ENCODE data around the gene COQ7. TPM values are rescaled to one million over a fixed set of nuclear protein-coding genes. Genes with fewer than 3 reads are reported as not detected.

COQ7 gene
- total RNA-seq, 3 donors from 2014 or later (not counting 1 experiment from before 2014, with no cell fraction given): 16.3 to 17.9 (median 17.1) TPM

DNA sequence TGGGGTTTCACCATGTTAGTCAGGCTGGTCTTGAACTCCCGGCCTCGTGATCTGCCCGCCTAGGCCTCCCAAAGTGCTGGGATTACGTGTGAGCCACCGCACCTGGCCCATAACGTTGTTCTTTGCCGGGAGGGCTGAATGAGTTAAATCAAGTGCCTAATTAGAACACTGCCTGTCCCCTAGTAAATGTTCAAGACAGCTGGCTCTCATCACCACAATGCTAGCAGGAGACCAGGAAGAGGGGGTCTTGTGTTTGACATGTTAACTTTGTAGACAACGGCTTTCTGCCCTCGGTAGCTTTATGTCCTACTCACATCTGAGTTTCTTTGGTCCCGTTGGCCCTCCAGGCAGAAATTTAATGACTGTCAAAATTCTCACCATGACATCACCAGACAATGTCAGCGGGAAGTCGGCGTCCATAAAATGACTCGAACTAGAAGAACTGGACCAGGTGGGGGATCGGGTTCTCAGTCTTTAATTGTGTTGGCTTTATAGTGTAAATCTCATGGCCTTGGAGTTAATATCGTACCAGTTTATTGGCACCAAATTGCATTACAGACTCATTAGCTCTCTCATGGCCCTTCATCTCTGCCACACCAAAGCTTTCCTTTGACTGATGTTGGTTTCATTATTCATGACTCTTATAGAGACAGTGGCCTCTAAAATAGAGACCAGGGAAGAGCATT lies 34.9 kb downstream of the COQ7 start:
- H3K27ac ChIP-seq (ENCODE audit: low read length): no peak overlapping the region
- TF ChIP-seq, protein P1, sequence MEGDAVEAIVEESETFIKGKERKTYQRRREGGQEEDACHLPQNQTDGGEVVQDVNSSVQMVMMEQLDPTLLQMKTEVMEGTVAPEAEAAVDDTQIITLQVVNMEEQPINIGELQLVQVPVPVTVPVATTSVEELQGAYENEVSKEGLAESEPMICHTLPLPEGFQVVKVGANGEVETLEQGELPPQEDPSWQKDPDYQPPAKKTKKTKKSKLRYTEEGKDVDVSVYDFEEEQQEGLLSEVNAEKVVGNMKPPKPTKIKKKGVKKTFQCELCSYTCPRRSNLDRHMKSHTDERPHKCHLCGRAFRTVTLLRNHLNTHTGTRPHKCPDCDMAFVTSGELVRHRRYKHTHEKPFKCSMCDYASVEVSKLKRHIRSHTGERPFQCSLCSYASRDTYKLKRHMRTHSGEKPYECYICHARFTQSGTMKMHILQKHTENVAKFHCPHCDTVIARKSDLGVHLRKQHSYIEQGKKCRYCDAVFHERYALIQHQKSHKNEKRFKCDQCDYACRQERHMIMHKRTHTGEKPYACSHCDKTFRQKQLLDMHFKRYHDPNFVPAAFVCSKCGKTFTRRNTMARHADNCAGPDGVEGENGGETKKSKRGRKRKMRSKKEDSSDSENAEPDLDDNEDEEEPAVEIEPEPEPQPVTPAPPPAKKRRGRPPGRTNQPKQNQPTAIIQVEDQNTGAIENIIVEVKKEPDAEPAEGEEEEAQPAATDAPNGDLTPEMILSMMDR (IDR thresholded peaks at IDR 0.05): no peak
- no peak overlapping the region for H3K4me3 ChIP-seq (ENCODE audit: low read length)
- Mint-ChIP-seq H3K4me1 (no peaks in the 10 kb centered on the region), H3K4me3 (no peak overlapping the region), H3K9me3 (no peaks in the 10 kb centered on the region), H3K36me3 (no peaks in the 10 kb centered on the region), H3K27me3 (ENCODE audit: low read depth in 2 of 2) (peaks cover 2 to 3% of the 10 kb centered on the region in 2 donors), H3K27ac (no peak overlapping the region)
- no peak for DNase-seq
- WGBS (ENCODE audit: insufficient coverage): 91% methylated on average over 13 of the region's 16 CpGs
- no peaks in the 10 kb centered on the region for H3K9me3 ChIP-seq (ENCODE audit: control insufficient read depth, insufficient read depth, low read length)
- H3K27me3 ChIP-seq (ENCODE audit: control insufficient read depth, insufficient read depth, low read length): no peaks in the 10 kb centered on the region
- no peaks in the 10 kb centered on the region for H3K4me1 ChIP-seq (ENCODE audit: control insufficient read depth, insufficient read depth, low read length)
- ATAC-seq: no peak
- H3K36me3 ChIP-seq (ENCODE audit: control insufficient read depth, insufficient read depth, low read length): no peaks in the 10 kb centered on the region
- intact Hi-C loops (cut with micrococcal nuclease): no loop called here

DNA sequence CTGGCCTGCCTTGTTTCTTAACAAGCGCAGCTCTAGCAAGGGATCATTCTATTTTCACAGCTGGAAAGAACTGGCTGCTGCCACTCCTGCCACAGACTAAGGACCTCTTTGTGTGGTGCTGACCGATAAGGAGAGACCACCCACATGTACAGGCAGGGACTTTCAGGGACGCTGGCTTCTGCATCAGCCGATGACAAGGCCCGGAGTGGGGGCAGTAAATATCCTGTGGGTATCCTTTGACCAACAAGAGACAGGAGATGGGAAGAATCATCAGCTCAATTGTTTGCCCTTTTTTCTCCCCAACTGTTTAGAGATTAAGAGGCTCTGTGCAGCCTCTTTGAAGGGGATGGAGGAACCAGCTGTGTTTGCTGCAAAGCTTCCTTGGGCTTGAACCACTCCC lies 37.2 kb downstream of the COQ7 start:
- no peaks in the 10 kb centered on the region for H3K9me3 Mint-ChIP-seq
- no peak overlapping the region for H3K4me3 Mint-ChIP-seq
- Histone ChIP-seq H3K4me1 (ENCODE audit: control insufficient read depth, insufficient read depth, low read length) (no peaks in the 10 kb centered on the region), H3K27ac (ENCODE audit: low read length) (no peak overlapping the region), H3K36me3 (ENCODE audit: control insufficient read depth, insufficient read depth, low read length) (no peaks in the 10 kb centered on the region), H3K9me3 (ENCODE audit: control insufficient read depth, insufficient read depth, low read length) (no peaks in the 10 kb centered on the region), H3K27me3 (ENCODE audit: control insufficient read depth, insufficient read depth, low read length) (no peaks in the 10 kb centered on the region), H3K4me3 (ENCODE audit: low read length) (no peak overlapping the region)
- TF ChIP-seq, protein P1 (IDR thresholded peaks at IDR 0.05): no peak
- WGBS (ENCODE audit: insufficient coverage): 84% methylated on average over 5 of the region's 5 CpGs
- H3K36me3 Mint-ChIP-seq: no peaks in the 10 kb centered on the region
- H3K4me1 Mint-ChIP-seq: no peaks in the 10 kb centered on the region
- H3K27me3 Mint-ChIP-seq (ENCODE audit: low read depth in 2 of 2): peaks cover 3 to 8% of the 10 kb centered on the region in 2 donors
- DNase-seq (no peak), ATAC-seq (no peak)
- H3K27ac Mint-ChIP-seq: no peak overlapping the region
- intact Hi-C loops (cut with micrococcal nuclease): no loop called here

DNA sequence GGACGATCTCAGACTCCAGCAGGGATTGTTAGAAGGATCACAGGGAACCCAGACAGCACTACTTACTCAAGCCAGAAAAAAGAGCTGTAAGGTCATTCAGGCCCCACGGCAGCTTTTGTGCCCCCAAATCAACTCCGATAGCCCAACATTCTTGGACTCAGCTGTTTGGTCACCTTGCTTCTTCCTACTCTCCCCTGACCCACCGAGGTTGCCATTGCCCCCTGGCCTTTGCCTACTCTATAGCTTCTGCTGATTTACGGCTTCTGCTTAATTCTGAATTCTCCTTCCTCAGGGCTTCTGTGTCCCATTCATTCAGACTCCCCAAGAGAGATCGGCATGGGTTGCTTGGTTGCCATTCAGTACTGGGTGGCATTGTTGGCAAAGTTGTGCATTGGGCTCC lies 37.7 kb downstream of the COQ7 start:
- intact Hi-C loops (cut with micrococcal nuclease): no loop called here
- no peak for DNase-seq
- Histone ChIP-seq H3K4me3 (ENCODE audit: low read length) (no peak overlapping the region), H3K4me1 (ENCODE audit: control insufficient read depth, insufficient read depth, low read length) (no peaks in the 10 kb centered on the region), H3K9me3 (ENCODE audit: control insufficient read depth, insufficient read depth, low read length) (no peaks in the 10 kb centered on the region), H3K36me3 (ENCODE audit: control insufficient read depth, insufficient read depth, low read length) (no peaks in the 10 kb centered on the region), H3K27me3 (ENCODE audit: control insufficient read depth, insufficient read depth, low read length) (no peaks in the 10 kb centered on the region), H3K27ac (ENCODE audit: low read length) (no peak overlapping the region)
- Mint-ChIP-seq H3K27me3 (ENCODE audit: low read depth in 2 of 2) (peaks cover 3 to 8% of the 10 kb centered on the region in 2 donors), H3K9me3 (no peaks in the 10 kb centered on the region), H3K36me3 (no peaks in the 10 kb centered on the region), H3K4me3 (no peak overlapping the region), H3K27ac (no peak overlapping the region), H3K4me1 (no peaks in the 10 kb centered on the region)
- WGBS (ENCODE audit: insufficient coverage): 84% methylated on average over 6 of the region's 6 CpGs
- TF ChIP-seq, protein P1 (IDR thresholded peaks at IDR 0.05): no peak
- no peak for ATAC-seq

Data from natural killer cell (primary cell).